ENCODE measurements around the gene S100P. TPM values are rescaled to one million over a fixed set of nuclear protein-coding genes. Genes with fewer than 3 reads are reported as not detected.
A peak's percentile ranks its signal among the peaks of the same experiment; 100 is the strongest.

The S100P gene
- polyA plus RNA-seq, 10 donors = 0.39 to 3.2 (median 1.9) TPM; not detected in 1

- DNase-seq = no peak
Measured at GRCh38 chr4:6695660-6696610, 2.3 kb downstream of the S100P start.

DNA sequence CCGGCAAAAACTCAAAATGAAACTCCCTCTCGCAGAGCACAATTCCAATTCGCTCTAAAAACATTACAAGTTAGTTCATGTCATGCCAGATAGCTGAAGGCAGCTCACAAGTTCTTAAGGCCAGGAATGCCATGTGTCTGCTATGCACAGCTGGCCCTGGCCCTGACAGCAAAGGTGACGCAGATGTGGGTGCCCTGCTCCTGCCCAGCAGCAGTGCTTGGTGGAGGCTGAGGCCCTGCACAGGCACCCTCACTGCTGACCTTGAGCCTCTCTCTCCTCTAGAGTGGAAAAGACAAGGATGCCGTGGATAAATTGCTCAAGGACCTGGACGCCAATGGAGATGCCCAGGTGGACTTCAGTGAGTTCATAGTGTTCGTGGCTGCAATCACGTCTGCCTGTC lies 2.9 kb downstream of the S100P start:
- no peak for DNase-seq

DNA sequence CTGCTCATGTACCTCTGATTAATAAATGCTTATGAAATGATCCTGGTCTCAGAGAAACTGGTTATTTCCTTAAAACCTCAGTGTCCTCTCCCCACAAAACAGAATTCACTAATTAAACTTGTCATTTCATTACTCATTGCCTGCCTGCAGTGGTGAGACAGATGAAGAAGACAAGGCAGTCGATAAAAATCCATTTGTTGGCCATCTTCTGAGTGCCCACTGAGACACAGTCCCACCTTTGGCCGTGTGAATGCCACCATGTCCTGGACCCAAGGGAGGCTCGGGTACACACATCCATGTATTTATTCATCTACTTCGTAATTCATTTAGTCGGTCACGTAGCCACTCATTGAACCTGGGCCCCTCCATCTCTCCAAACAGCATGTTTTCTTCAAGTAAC lies 3.5 kb downstream of the S100P start:
- no peak for DNase-seq

- no peak for DNase-seq
Measured at GRCh38 chr4:6699388-6699787, 5.7 kb downstream of the S100P start.

DNA sequence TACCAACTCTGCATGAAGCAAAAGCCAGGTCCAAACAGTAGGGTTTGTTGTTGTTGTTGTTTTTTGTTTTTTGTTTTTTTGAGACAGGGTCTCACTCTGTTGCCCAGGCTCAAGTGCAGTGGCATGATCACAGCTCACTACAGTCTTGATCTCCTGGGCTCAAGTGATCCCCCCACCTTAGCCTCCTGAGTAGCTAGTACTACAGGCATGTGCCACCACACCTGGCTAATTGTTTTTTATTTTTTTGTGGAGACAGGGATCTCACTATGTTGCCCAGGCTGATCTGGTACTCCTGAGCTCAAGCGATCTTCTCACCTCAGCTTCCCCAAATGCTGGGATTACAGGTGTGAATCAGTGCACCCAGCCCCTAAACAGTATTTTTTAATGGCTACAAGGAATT lies 6.2 kb downstream of the S100P start:
- no peak for DNase-seq

- no peak for DNase-seq
Measured at GRCh38 chr4:6701371-6701770, 7.7 kb downstream of the S100P start.

DNA sequence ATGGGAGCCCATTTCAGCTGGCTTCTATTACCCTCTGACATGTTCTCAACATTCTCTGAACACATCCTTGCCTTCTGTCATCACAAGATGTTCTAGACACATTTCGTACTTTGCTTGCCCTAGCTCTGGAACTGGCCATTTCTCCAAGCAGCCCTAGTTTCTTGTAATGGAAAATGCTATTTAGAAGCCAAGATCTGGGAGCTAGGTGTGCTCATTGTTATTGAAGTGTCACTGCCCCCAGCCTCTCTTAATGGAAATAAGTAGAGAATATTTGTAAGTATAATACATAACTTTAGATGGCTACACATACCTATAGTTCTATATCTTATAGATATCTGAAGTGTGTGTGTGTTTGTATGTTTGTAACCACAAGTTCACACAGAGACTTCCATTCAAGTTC lies 9.1 kb downstream of the S100P start:
- no peak for DNase-seq

DNA sequence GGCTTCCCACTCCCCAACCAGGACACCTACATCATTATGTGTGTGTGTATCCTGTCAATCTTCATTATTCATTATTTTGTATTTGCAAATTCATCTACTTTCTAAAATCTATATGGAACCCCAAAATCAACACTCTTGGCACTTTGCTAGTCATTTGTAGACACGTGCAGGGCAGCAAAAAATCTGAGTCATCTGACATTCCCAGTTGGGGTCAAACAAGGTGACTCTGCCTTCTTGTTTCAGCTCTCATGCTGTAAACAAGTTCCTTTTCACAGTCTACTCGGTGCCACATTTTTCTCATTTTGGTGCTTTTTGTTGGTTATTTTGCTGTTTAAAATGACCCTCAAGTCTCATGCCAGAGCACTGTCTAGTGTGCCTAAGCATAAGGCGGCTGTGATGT lies 10.1 kb downstream of the S100P start:
- no peak for DNase-seq

GRCh38 chr4:6705646-6706045 lies 12.0 kb downstream of the S100P start:
- no peak for DNase-seq

DNA sequence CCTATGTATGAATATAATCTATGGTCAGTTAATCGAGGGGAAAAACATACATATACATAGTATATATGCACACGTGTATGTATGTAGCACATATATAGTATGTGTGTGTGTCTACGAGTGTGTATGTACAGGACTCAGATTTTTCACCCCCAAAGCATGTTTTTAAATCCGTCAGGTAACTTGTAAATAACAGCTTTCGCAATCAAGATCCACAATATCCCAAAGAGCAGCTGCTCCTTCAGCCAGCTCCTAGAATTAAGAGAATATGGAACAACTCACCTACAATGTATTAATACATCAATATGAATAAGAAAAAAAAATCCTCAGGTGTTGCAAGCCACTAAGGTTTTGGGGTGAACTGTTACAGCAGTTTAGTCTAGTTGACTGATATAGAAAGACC lies 12.5 kb downstream of the S100P start:
- no peak for DNase-seq

DNA sequence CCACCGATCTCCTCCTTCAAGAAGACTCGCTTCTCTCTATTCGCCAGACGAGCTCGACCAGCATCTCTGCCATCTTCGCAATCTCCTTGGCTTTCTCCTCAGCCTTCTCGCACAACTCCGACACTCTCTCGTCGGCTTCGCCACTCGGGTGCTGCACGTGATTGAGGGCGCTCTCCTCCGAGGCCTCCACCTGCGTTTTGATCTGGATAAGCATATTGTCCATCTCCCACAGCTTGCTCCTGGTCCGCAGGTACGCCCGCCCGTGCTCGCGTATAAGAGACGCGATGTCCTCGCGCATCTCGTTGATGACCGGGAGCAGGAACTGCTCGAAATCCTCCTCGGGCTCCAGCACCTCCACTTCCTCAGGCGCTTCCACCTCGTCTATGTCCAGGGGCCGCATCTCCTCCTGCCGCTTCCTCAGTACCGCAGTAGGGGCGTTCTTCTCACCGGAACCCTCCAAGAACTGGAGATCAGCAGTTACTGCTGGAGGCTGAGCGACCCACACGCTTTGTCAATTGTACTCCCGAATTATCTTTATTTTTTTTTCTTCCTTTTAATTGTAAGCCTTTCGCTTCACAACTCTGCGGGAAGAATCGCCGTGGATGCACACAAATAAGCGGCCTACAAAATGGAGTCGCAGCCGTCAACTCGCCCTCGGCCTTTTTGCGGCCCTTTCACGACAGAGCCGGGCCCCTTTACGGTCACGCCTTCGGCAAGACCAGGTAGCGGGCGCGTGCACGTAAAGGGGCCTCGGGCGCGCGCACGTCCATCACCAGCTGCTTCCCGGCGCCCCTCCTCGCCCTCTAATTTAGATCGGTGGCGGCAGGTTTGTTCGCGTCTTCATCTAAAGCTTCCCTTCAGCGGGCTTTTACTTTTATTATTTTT lies 15.8 kb downstream of the S100P start, which contains the start of gene MRFAP1L1:
MRFAP1L1 (minus strand) TSS at position 636 of the 885 bp plus-strand sequence; CDS start at position 400, 236 bp downstream.
- DNase-seq = peak; percentile 97 to 99 (median 97)

DNA sequence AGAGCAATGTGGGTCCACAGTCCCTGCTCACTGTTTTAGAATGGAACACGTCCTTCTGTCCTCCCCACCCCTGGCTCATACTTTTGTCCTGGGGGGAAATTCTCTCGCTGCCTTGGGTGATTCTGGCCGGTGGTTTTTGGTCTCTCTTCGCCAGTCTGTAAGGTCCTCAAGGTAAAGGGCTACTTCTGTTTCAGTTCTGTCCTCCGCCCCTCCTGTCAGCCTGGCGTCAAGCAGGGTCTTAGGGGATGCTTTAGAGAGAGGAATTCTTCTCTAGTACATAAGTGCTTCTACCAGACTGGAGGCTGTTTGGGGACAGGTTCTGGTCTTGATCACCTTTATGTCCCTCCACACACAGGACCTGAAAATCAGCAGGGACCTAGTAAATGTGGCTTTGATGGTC lies 16.6 kb downstream of the S100P start:
- no peak for DNase-seq

DNA sequence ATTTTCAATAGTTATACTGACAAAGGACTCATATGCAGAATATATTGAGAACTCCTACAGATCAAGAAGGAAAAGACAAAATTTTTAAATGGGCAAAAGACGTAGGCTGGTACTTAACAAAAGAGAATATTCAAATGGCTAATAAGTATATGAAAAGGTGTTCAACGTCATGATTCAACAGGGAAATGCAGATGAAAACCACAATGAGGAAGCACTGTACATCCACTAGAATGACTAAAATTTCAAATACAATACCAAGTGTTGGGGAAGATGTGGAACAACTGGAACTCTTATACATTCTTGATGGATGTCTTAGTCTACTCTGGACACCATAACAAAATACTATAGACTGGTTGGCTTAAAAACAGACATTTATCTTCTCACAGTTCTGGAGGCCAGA lies 17.3 kb downstream of the S100P start:
- no peak for DNase-seq

GRCh38 chr4:6714954-6715353 lies 21.3 kb downstream of the S100P start:
- DNase-seq = no peak

GRCh38 chr4:6715704-6716017 lies 22.0 kb downstream of the S100P start:
- DNase-seq = no peak

- peak; percentile 93 to 98 (median 96) for DNase-seq
Measured at GRCh38 chr4:6716018-6716911, 22.6 kb downstream of the S100P start, which contains the start of gene BLOC1S4. BLOC1S4 (plus strand) TSS chr4:6716174; CDS start chr4:6716210, 36 bp downstream.

- DNase-seq = no peak
Measured at GRCh38 chr4:6716958-6717655, 23.4 kb downstream of the S100P start.

GRCh38 chr4:6718932-6719610 lies 25.4 kb downstream of the S100P start:
- no peak for DNase-seq

GRCh38 chr4:6719611-6720179 lies 26.0 kb downstream of the S100P start:
- DNase-seq = no peak

- peak; percentile 68 to 86 (median 83) for DNase-seq
Measured at GRCh38 chr4:6720202-6720699, 26.6 kb downstream of the S100P start.

Measured in muscle of back (tissue), 11 donors.